Lung (tissue), 12 donors: ENCODE measurements around the gene TMEM117. TPM values are rescaled to one million over a fixed set of nuclear protein-coding genes. Genes with fewer than 3 reads are reported as not detected.

Source experiments
- ATAC-seq: fragments of 200-7000 bp; cut with Tn5 transposase; one replicate; pipeline ENCODE4 v1.9.1; 2020; ENCODE audit warnings: moderate number of reproducible peaks; ENCODE audit not compliant: insufficient read depth, low FRiP score
- DNase-seq, 3 donors: peaks; one replicate each; pipeline ENCODE4 v3.0.0-alpha.2; 2013 to 2017
- H3K27ac ChIP-seq, 2 donors: one replicate each; pipeline ENCODE4 v1.5.1; 2013; ENCODE audit warnings: mild to moderate bottlenecking in 2 of 2, moderate library complexity in 2 of 2, control low read depth in 1 of 2, inconsistent platforms in 1 of 2, low read depth in 1 of 2, low read length in 1 of 2
- H3K27me3 ChIP-seq, 3 donors: one replicate each; pipeline ENCODE4 v1.5.1; 2013; ENCODE audit warnings: low read length in 2 of 3; ENCODE audit not compliant: control insufficient read depth in 3 of 3, insufficient read depth in 3 of 3
- H3K36me3 ChIP-seq, 4 donors: one replicate each; pipeline ENCODE4 v1.5.1; 2013; ENCODE audit warnings: low read length in 4 of 4, mild to moderate bottlenecking in 1 of 4, moderate library complexity in 1 of 4; ENCODE audit not compliant: control insufficient read depth in 4 of 4, insufficient read depth in 4 of 4
- H3K4me1 ChIP-seq, 5 donors: one replicate each; pipeline ENCODE4 v1.5.1; 2013; ENCODE audit warnings: low read length in 5 of 5, mild to moderate bottlenecking in 2 of 5, moderate library complexity in 1 of 5; ENCODE audit not compliant: control insufficient read depth in 5 of 5, insufficient read depth in 5 of 5
- H3K4me3 ChIP-seq: one replicate; pipeline ENCODE4 v1.5.1; 2013; ENCODE audit warnings: mild to moderate bottlenecking, control low read depth, moderate library complexity
- H3K9ac ChIP-seq, 2 donors: one replicate each; pipeline ENCODE4 v1.5.1; 2013; ENCODE audit warnings: low read length in 2 of 2, control low read depth in 1 of 2; ENCODE audit not compliant: insufficient read depth in 1 of 2
- H3K9me3 ChIP-seq, 4 donors: one replicate each; pipeline ENCODE4 v1.5.1; 2013; ENCODE audit warnings: low read length in 3 of 4, mild to moderate bottlenecking in 1 of 4, moderate library complexity in 1 of 4; ENCODE audit not compliant: control insufficient read depth in 4 of 4, insufficient read depth in 3 of 4
- CTCF ChIP-seq: IDR thresholded peaks from 2 replicates; pipeline ENCODE4 v1.5.1; 2012; ENCODE audit warnings: mild to moderate bottlenecking; ENCODE audit errors: control extremely low read depth, extremely low read depth
- WGBS, 2 donors: extraction: QIAGEN DNeasy Blood & Tissue Kit; methylation state at CpG; one replicate each; pipeline ENCODE4 v1.1.7; 2013; 5-methylcytosine and 5-hydroxymethylcytosine counted together
- polyA plus RNA-seq, 2 donors: library from polyadenylated mRNA; stranded (reverse); fragments of 200-250 nt; gene quantifications; one replicate each; pipeline ENCODE4 v1.2.1, GENCODE V29; 2013
- total RNA-seq, 2 donors: library from RNA; depleted of rRNA in 1 of 2; stranded (reverse); fragments of >200 nt in 1 of 2; gene quantifications; one replicate each; pipeline ENCODE4 v1.2.1, GENCODE V29; 2014 to 2021
- donor health status: control.
- donor health status: control.
- donor health status: Bipolar disorder and iron deficiency.
- donor health status: healthy.
- donor health status: DM: yes; HTN: yes; CAD: no.

TMEM117 gene
- total and polyA plus RNA-seq, 4 donors, result 1.2 to 6.1 (median 2.3) TPM

GRCh38 chr12:44295958-44296623 lies 460.2 kb downstream of the TMEM117 start:
- peaks cover 0 to 12% (median 7%) of the 10 kb centered on the region in 4 donors for H3K9me3 ChIP-seq
- TF ChIP-seq CTCF, result no peak
- no peak overlapping the region for H3K9ac ChIP-seq
- 87 to 90% methylated on average over 4 of the region's 4 CpGs for WGBS, 2 donors
- no peak overlapping the region for H3K27ac ChIP-seq
- ATAC-seq, result no peak
- H3K36me3 ChIP-seq, result no peaks in the 10 kb centered on the region
- H3K4me1 ChIP-seq, result no peaks in the 10 kb centered on the region
- no peak for DNase-seq
- no peak overlapping the region for H3K4me3 ChIP-seq
- no peaks in the 10 kb centered on the region for H3K27me3 ChIP-seq

- WGBS, 2 donors, result 86 to 93% methylated on average over 4 of the region's 4 CpGs
- no peak for TF ChIP-seq CTCF
- H3K27ac ChIP-seq, result no peak overlapping the region
Measured at GRCh38 chr12:44296624-44297197, 460.8 kb downstream of the TMEM117 start.

GRCh38 chr12:44299524-44299923 lies 463.6 kb downstream of the TMEM117 start:
- Histone ChIP-seq H3K4me3 (no peak overlapping the region), H3K4me1 (no peaks in the 10 kb centered on the region), H3K27ac (no peak overlapping the region), H3K9ac (no peak overlapping the region), H3K36me3 (no peaks in the 10 kb centered on the region), H3K27me3 (no peaks in the 10 kb centered on the region), H3K9me3 (peaks cover 0 to 17% (median 7%) of the 10 kb centered on the region in 4 donors)
- no peak for DNase-seq
- no peak for ATAC-seq
- TF ChIP-seq CTCF, result no peak
- WGBS, 2 donors, result 81 to 85% methylated on average over 3 of the region's 3 CpGs

More at GRCh38 chr12:44296624-44297197, 460.8 kb downstream of the TMEM117 start:
- Histone ChIP-seq H3K9me3 (peaks cover 0 to 12% (median 7%) of the 10 kb centered on the region in 4 donors), H3K36me3 (no peaks in the 10 kb centered on the region), H3K4me1 (no peaks in the 10 kb centered on the region), H3K27me3 (no peaks in the 10 kb centered on the region), H3K9ac (no peak overlapping the region), H3K4me3 (no peak overlapping the region)
- DNase-seq, result no peak
- no peak for ATAC-seq
